Loucy (cell line): ENCODE results near the gene FGF5.

Experiments
- H2AFZ ChIP-seq: fragments of 200-600 bp; sonication (generic); 2 replicates; pipeline ENCODE4 v1.6.0; 2016; ENCODE audit warnings: antibody characterized with exemption, mild to moderate bottlenecking, low read length, moderate library complexity
- H3F3A ChIP-seq: fragments of 200-600 bp; 2 replicates; pipeline ENCODE4 v1.6.0; 2016; ENCODE audit warnings: antibody characterized with exemption, low read depth, mild to moderate bottlenecking
- H3K27me3 ChIP-seq: fragments of 200-600 bp; sonication (generic); 2 replicates; pipeline ENCODE4 v1.6.1; 2014; ENCODE audit warnings: low read length, mild to moderate bottlenecking; ENCODE audit not compliant: insufficient read depth, poor library complexity, severe bottlenecking
- H3K36me3 ChIP-seq: fragments of 200-600 bp; sonication (generic); 2 replicates; pipeline ENCODE4 v1.6.1; 2016; ENCODE audit warnings: low read length; ENCODE audit not compliant: insufficient read depth
- H3K4me1 ChIP-seq: fragments of 200-600 bp; sonication (generic); 2 replicates; pipeline ENCODE4 v1.5.1; 2014; ENCODE audit warnings: low read length, mild to moderate bottlenecking; ENCODE audit not compliant: insufficient read depth, poor library complexity, severe bottlenecking
- H3K4me2 ChIP-seq: fragments of 200-600 bp; sonication (generic); 2 replicates; pipeline ENCODE4 v1.6.0; 2014; ENCODE audit warnings: antibody characterized with exemption, low read length, low read depth, mild to moderate bottlenecking; ENCODE audit not compliant: poor library complexity, severe bottlenecking
- H3K4me3 ChIP-seq: fragments of 200-600 bp; sonication (generic); 2 replicates; pipeline ENCODE4 v1.5.1; 2014; ENCODE audit warnings: low read length, mild to moderate bottlenecking, mixed read lengths; ENCODE audit not compliant: poor library complexity, severe bottlenecking
- H3K79me2 ChIP-seq: fragments of 200-600 bp; sonication (generic); 2 replicates; pipeline ENCODE4 v1.6.1; 2014; ENCODE audit warnings: low read length; ENCODE audit not compliant: insufficient read depth
- H3K9ac ChIP-seq: fragments of 200-600 bp; sonication (generic); 2 replicates; pipeline ENCODE4 v1.6.0; 2014; ENCODE audit warnings: mild to moderate bottlenecking, low read depth, low read length, moderate library complexity; ENCODE audit not compliant: poor library complexity, severe bottlenecking
- H3K9me2 ChIP-seq: fragments of 200-600 bp; sonication (generic); replicated peaks from 2 replicates; pipeline ENCODE4 v1.6.1; 2016; ENCODE audit warnings: low read depth, low read length, mixed read lengths
- H3K9me3 ChIP-seq: fragments of 200-600 bp; sonication (generic); 2 replicates; pipeline ENCODE4 v1.6.1; 2014; ENCODE audit warnings: mild to moderate bottlenecking, antibody characterized with exemption, low read length, low read depth; ENCODE audit not compliant: insufficient read depth
- H4K20me1 ChIP-seq: fragments of 200-600 bp; sonication (generic); 2 replicates; pipeline ENCODE4 v1.6.0; 2014; ENCODE audit warnings: antibody characterized with exemption, low read length, mild to moderate bottlenecking; ENCODE audit not compliant: insufficient read depth, poor library complexity, severe bottlenecking
- EZH2phosphoT487 ChIP-seq: fragments of 200-600 bp; IDR thresholded peaks from 2 replicates; pipeline ENCODE4 v1.6.1; 2018; ENCODE audit warnings: antibody characterized with exemption, mild to moderate bottlenecking, moderate library complexity, borderline replicate concordance
- TF ChIP-seq, protein P1 (sequence below): fragments of 200-600 bp; sonication (generic); conservative IDR thresholded peaks from 2 replicates; pipeline ENCODE4 v1.5.1; 2014; ENCODE audit warnings: mild to moderate bottlenecking, antibody characterized with exemption, low read length

Gene FGF5

DNA sequence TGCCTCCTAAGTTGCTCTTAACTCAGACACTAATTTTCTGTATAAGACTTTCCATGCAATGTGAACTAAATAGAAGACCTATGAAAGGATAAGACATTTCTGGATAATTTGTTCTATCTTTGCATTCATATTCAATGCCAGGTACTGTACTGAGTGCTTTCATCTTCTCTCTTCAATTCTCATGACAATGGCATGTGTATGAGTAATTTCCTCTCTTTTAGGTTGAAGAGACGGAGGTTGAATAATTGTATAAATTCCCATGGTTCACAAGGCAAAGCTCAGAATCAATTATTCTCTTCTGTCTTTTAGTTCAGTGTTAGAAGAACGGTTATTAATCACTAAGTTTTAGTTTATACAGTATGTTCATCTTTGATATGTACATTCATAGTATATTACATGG lies 39.8 kb downstream of the FGF5 start:
- Histone ChIP-seq H3K4me3 (no peak overlapping the region), H3K4me1 (no peaks in the 10 kb centered on the region), H3K9ac (no peak overlapping the region), H3K79me2 (no peaks in the 10 kb centered on the region), H4K20me1 (no peaks in the 10 kb centered on the region), H3K27me3 (no peaks in the 10 kb centered on the region), H3K36me3 (no peaks in the 10 kb centered on the region), H3K4me2 (no peak overlapping the region), H3K9me2 (no peaks in the 10 kb centered on the region), H2AFZ (no peak overlapping the region), H3F3A (no peaks in the 10 kb centered on the region), H3K9me3 (no peaks in the 10 kb centered on the region)
- TF ChIP-seq, protein P1, sequence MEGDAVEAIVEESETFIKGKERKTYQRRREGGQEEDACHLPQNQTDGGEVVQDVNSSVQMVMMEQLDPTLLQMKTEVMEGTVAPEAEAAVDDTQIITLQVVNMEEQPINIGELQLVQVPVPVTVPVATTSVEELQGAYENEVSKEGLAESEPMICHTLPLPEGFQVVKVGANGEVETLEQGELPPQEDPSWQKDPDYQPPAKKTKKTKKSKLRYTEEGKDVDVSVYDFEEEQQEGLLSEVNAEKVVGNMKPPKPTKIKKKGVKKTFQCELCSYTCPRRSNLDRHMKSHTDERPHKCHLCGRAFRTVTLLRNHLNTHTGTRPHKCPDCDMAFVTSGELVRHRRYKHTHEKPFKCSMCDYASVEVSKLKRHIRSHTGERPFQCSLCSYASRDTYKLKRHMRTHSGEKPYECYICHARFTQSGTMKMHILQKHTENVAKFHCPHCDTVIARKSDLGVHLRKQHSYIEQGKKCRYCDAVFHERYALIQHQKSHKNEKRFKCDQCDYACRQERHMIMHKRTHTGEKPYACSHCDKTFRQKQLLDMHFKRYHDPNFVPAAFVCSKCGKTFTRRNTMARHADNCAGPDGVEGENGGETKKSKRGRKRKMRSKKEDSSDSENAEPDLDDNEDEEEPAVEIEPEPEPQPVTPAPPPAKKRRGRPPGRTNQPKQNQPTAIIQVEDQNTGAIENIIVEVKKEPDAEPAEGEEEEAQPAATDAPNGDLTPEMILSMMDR: no peak
- TF ChIP-seq EZH2phosphoT487: no peak

DNA sequence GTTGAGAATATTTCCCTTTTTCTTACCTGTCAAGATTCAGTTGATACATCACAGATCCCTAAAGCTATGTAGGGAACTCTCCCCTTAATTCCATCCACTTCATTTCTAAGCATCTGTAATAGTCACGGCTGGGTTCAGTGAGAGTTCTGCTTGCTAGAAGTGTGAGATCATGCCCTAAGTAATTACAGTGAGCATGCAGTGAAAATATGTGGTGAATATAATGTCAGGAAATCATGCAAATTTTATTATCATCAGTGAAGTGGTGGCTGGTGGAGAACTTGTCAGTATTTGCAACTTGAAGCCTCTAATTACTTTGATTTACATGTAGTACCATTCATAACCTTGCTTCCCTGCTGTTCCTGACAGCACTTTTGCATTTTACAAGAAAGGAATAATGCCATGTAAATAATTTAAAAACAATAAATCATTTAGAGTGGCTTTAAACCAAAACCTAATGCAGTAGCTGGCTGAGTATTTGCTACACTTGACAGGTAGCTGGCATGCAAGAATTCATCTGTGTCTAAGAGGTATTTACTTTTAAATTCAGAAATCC lies 40.8 kb downstream of the FGF5 start:
- Histone ChIP-seq H3K27me3 (no peaks in the 10 kb centered on the region), H3K79me2 (no peaks in the 10 kb centered on the region), H3F3A (no peaks in the 10 kb centered on the region), H3K9me3 (no peaks in the 10 kb centered on the region), H3K9ac (no peak overlapping the region), H3K4me1 (no peaks in the 10 kb centered on the region), H3K4me2 (no peak overlapping the region), H3K36me3 (no peaks in the 10 kb centered on the region), H2AFZ (no peak overlapping the region), H3K9me2 (no peaks in the 10 kb centered on the region), H4K20me1 (no peaks in the 10 kb centered on the region), H3K4me3 (no peak overlapping the region)
- TF ChIP-seq, protein P1: no peak
- no peak for TF ChIP-seq EZH2phosphoT487

DNA sequence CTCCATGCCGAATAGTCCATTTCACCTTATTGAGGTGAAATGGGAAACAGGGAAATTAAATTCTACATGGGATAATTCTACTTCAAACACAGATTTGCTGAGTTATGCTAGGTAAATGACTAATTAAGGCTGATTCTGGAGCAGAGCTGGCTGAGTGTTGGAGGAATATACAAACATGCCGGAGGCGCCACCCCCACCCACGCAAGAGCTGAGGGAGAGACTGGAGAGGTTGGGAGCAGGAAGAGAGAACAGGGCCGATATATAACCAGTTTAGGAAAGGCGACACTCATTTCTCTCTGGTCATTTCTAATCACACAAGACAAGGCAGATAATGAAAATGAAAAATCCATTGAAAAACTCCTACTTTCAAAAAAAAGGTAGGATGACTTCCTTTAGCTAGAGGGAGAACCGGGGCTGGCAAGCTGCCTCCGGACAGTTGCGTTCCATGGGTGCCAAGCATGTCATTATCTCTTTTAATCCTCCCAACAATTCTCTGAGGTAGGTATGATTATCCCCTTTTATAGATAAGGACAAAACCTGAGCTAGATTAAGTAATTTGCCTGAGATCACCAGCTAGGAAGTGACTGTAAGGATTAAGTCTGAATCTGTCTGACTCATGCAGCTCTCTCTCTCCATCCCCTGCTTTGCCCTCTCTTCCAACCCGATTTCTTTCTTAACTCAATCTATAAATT lies 41.5 kb downstream of the FGF5 start:
- H4K20me1 ChIP-seq: no peaks in the 10 kb centered on the region
- H3K4me1 ChIP-seq: no peaks in the 10 kb centered on the region
- no peaks in the 10 kb centered on the region for H3K79me2 ChIP-seq
- H2AFZ ChIP-seq: no peak overlapping the region
- no peaks in the 10 kb centered on the region for H3K36me3 ChIP-seq
- no peaks in the 10 kb centered on the region for H3K9me2 ChIP-seq
- no peak overlapping the region for H3K4me2 ChIP-seq
- no peak overlapping the region for H3K9ac ChIP-seq
- H3K9me3 ChIP-seq: no peaks in the 10 kb centered on the region
- no peaks in the 10 kb centered on the region for H3K27me3 ChIP-seq
- H3K4me3 ChIP-seq: no peak overlapping the region
- H3F3A ChIP-seq: no peaks in the 10 kb centered on the region
- TF ChIP-seq, protein P1: no peak
- TF ChIP-seq EZH2phosphoT487: no peak
